Measurements from ENCODE around the gene GTPBP6.
A peak's percentile ranks its signal among the peaks of the same experiment; 100 is the strongest.

GRCh38 chrX:323721-324628 is 5.4 kb upstream of the GTPBP6 start:
- TF ChIP-seq, protein P1, sequence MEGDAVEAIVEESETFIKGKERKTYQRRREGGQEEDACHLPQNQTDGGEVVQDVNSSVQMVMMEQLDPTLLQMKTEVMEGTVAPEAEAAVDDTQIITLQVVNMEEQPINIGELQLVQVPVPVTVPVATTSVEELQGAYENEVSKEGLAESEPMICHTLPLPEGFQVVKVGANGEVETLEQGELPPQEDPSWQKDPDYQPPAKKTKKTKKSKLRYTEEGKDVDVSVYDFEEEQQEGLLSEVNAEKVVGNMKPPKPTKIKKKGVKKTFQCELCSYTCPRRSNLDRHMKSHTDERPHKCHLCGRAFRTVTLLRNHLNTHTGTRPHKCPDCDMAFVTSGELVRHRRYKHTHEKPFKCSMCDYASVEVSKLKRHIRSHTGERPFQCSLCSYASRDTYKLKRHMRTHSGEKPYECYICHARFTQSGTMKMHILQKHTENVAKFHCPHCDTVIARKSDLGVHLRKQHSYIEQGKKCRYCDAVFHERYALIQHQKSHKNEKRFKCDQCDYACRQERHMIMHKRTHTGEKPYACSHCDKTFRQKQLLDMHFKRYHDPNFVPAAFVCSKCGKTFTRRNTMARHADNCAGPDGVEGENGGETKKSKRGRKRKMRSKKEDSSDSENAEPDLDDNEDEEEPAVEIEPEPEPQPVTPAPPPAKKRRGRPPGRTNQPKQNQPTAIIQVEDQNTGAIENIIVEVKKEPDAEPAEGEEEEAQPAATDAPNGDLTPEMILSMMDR (IDR thresholded peaks at IDR 0.05) = peak; percentile 47
- no peak for TF ChIP-seq ZFX (IDR thresholded peaks at IDR 0.05; ENCODE audit: borderline replicate concordance)
